Activated CD8-positive, alpha-beta memory T cell treated with anti-CD3 and anti-CD28 coated beads for 1 hour (primary cell): ENCODE results near the gene TMEM87B.
A peak's percentile ranks its signal among the peaks of the same experiment; 100 is the strongest.

ENCODE experiments used
- DNase-seq, 2 donors: peaks; one replicate each; pipeline ENCODE4 v3.0.0-alpha.2; 2020; ENCODE audit warnings: low read depth in 1 of 2; ENCODE audit errors: extremely low read depth in 1 of 2

Gene TMEM87B

GRCh38 chr2:112149194-112149593, 94.1 kb downstream of the TMEM87B start:
- DNase-seq, result no peak

- no peak for DNase-seq
Observed at GRCh38 chr2:112149866-112150435, 94.9 kb downstream of the TMEM87B start.

GRCh38 chr2:112150447-112150846, 95.4 kb downstream of the TMEM87B start:
- DNase-seq, result no peak

GRCh38 chr2:112150851-112151250, 95.8 kb downstream of the TMEM87B start:
- DNase-seq, result no peak

- DNase-seq, result no peak
Observed at GRCh38 chr2:112151271-112151670, 96.2 kb downstream of the TMEM87B start.

GRCh38 chr2:112151701-112152440, 96.8 kb downstream of the TMEM87B start:
- no peak for DNase-seq

- DNase-seq, result no peak
Observed at GRCh38 chr2:112152476-112153178, 97.6 kb downstream of the TMEM87B start.

GRCh38 chr2:112153179-112153490, 98.1 kb downstream of the TMEM87B start:
- DNase-seq, result no peak

GRCh38 chr2:112153501-112153900, 98.4 kb downstream of the TMEM87B start:
- DNase-seq, result no peak

- peak in 1 of 2 donors; percentile 26 for DNase-seq
Observed at GRCh38 chr2:112154246-112155117, 99.4 kb downstream of the TMEM87B start.

- DNase-seq, result peak in 1 of 2 donors; percentile 19
Observed at GRCh38 chr2:112155331-112156151, 100.5 kb downstream of the TMEM87B start.

GRCh38 chr2:112156152-112156986, 101.3 kb downstream of the TMEM87B start:
- DNase-seq, result no peak

- DNase-seq, result no peak
Observed at GRCh38 chr2:112157472-112157871, 102.4 kb downstream of the TMEM87B start.

- DNase-seq, result no peak
Observed at GRCh38 chr2:112159454-112159921, 104.4 kb downstream of the TMEM87B start.

GRCh38 chr2:112160283-112161250, 105.5 kb downstream of the TMEM87B start:
- no peak for DNase-seq

GRCh38 chr2:112161431-112162145, 106.5 kb downstream of the TMEM87B start:
- DNase-seq, result no peak

- DNase-seq, result no peak
Observed at GRCh38 chr2:112162341-112162740, 107.3 kb downstream of the TMEM87B start.

- no peak for DNase-seq
Observed at GRCh38 chr2:112162956-112163355, 107.9 kb downstream of the TMEM87B start.
